Gastroesophageal sphincter (tissue), 3 donors: Measurements from ENCODE around the gene ATXN3L.

Experiments used
- POLR2AphosphoS5 ChIP-seq: sonication (generic); formaldehyde crosslinking; IDR thresholded peaks from one replicate; pipeline ENCODE4 v1.6.1; 2017; ENCODE audit warnings: antibody characterized with exemption
- TF ChIP-seq, protein P1 (sequence below), 4 experiments: fragments of 200-600 bp in 2 of 4; fragments of 450-650 bp in 2 of 4; sonication (generic) in 1 of 4; IDR thresholded peaks; one replicate each; pipeline ENCODE4 v1.5.1; 2017 to 2019; ENCODE audit warnings: antibody characterized with exemption in 4 of 4, mild to moderate bottlenecking in 2 of 4, moderate library complexity in 2 of 4

- TF ChIP-seq POLR2AphosphoS5, result no peak
- TF ChIP-seq, protein P1, sequence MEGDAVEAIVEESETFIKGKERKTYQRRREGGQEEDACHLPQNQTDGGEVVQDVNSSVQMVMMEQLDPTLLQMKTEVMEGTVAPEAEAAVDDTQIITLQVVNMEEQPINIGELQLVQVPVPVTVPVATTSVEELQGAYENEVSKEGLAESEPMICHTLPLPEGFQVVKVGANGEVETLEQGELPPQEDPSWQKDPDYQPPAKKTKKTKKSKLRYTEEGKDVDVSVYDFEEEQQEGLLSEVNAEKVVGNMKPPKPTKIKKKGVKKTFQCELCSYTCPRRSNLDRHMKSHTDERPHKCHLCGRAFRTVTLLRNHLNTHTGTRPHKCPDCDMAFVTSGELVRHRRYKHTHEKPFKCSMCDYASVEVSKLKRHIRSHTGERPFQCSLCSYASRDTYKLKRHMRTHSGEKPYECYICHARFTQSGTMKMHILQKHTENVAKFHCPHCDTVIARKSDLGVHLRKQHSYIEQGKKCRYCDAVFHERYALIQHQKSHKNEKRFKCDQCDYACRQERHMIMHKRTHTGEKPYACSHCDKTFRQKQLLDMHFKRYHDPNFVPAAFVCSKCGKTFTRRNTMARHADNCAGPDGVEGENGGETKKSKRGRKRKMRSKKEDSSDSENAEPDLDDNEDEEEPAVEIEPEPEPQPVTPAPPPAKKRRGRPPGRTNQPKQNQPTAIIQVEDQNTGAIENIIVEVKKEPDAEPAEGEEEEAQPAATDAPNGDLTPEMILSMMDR (IDR thresholded peaks at IDR 0.05), result no peak
Observed at GRCh38 chrX:13288671-13289070, 31.2 kb downstream of the ATXN3L start.
